PC-3 (cell line): ENCODE results near the gene ARHGEF17.

ENCODE experiments used
- CTCF ChIP-seq: fragments of 300-600 bp; sonication (generic); conservative IDR thresholded peaks from 2 replicates; pipeline ENCODE4 v1.5.1; 2017; ENCODE audit warnings: antibody characterized with exemption, low read depth, mild to moderate bottlenecking, low read length
- EZH2 ChIP-seq: fragments of 300-600 bp; sonication (generic); IDR thresholded peaks from one replicate; pipeline ENCODE4 v1.6.1; 2017; ENCODE audit warnings: antibody characterized with exemption, mild to moderate bottlenecking, low read length; ENCODE audit not compliant: unreplicated experiment
- EZH2phosphoT487 ChIP-seq: fragments of 300-600 bp; sonication (generic); IDR thresholded peaks from 2 replicates; pipeline ENCODE4 v1.6.1; 2018; ENCODE audit warnings: mild to moderate bottlenecking, antibody characterized with exemption, low read length, borderline replicate concordance

DNA sequence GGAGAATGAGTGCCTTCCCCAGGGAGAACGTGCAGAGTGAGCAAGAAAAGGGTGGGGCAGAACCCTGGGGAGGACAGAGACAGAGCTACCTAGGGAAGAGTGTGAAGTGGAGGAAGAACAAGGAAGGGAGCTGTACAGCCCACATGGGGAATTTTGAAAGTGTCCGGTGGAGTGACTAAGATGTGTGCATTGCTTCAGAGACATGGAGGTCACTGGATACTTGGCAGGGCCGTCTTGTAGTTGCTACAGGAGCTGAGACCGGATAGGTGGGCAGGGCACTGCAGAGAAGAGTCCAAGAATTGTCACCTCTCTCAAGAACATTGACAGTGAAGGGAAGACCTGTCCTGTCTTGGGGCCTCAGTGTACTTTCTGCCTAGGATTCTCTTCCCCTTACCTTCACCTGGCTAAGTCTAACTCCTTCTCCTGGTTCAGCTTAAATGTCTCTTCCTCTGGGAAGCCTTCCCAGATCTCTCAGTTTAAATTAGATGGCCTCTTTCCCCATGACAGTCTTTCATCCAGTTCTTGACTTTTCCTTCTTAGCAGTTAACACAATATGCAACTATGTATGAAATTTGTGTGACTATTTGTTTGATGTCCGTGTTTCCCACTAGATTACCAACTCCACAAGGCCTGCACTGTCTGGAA, 45.1 kb upstream of the ARHGEF17 start:
- TF ChIP-seq CTCF (no peak), EZH2 (no peak), EZH2phosphoT487 (no peak)
